ENCODE results near the gene ME3.

Gene ME3

DNA sequence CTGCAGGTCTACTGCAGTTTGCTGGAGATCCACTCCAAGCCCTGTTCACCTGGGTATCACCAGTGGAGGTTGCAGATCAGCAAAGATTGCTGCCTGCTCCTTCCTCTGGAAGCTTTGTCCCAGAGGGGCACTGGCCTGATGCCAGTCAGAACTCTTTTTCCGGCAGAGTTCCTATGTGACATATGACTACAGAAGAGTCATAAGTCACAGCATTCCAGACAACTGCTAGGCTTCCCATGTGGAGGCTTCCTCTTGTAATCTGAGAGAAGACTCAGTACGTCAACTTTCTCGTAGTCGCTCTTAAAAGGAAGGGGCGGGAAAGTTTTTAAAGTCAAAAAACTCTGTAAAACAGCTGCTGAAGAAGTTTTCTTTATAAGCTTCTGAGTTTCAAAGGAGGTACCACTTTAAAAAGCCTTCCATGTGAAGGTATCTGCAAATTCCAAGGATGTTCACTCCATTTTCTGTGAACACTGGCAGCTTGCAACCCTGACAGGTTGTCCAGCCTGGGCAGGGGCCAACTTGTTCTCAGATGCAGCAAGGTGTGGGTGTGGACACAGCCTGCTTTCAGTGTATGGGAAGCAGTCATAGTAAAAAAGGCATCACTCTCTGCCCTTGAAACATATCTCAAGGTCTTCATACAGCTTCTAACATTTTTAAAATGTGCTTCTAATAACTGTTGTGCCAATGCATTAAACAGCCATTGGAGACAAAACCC lies 97.8 kb downstream of the ME3 start:
- Histone ChIP-seq H3K4me1 (peaks cover 0 to 39% (median 28%) of the 10 kb centered on the region in 4 donors), H3K9me3 (no peaks in the 10 kb centered on the region), H3K4me3 (no peak overlapping the region), H3K27me3 (no peaks in the 10 kb centered on the region), H3K27ac (no peak overlapping the region), H3K36me3 (no peaks in the 10 kb centered on the region)
- TF ChIP-seq, protein P1, sequence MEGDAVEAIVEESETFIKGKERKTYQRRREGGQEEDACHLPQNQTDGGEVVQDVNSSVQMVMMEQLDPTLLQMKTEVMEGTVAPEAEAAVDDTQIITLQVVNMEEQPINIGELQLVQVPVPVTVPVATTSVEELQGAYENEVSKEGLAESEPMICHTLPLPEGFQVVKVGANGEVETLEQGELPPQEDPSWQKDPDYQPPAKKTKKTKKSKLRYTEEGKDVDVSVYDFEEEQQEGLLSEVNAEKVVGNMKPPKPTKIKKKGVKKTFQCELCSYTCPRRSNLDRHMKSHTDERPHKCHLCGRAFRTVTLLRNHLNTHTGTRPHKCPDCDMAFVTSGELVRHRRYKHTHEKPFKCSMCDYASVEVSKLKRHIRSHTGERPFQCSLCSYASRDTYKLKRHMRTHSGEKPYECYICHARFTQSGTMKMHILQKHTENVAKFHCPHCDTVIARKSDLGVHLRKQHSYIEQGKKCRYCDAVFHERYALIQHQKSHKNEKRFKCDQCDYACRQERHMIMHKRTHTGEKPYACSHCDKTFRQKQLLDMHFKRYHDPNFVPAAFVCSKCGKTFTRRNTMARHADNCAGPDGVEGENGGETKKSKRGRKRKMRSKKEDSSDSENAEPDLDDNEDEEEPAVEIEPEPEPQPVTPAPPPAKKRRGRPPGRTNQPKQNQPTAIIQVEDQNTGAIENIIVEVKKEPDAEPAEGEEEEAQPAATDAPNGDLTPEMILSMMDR (IDR thresholded peaks at IDR 0.05): no peak
- intact Hi-C loops (cut with DNase I; ENCODE audit: low total_unique reads): loop anchor here (10.0 kb wide), 1 partner anchor 90 kb away; no protein-coding TSS in a partner anchor
- DNase-seq: no peak

DNA sequence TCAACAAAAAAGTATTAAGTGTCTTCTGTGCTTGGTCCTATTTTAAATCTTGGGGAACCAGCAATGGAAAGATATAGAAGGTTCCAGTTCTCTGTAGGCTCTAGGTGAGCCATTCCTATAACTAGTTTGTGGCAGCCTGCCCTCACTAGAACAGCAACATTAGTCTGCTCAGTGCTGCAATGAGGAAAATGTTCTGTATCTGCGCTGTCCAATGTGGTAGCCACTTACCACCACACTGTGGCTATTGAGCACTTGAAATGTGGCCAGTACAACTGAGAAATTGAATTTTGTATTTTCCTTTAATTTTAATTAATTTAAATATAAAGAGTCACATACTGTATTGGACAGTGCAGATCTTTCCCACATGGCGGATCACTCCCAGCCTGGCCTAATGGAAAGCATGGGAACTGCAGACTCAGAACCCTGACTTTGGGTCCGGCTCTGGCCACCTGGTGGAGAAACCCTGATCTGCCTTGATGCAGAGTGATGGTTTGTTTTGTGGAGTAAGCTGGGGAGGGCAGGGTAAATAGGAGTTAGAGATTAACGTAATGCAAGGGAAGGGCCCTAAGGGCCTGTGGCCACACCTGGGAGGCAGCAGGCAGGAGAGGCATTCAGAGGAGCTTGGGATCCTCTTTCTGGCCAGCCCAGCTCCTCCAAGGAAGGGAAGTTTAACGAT lies 101.0 kb downstream of the ME3 start:
- Histone ChIP-seq H3K36me3 (no peaks in the 10 kb centered on the region), H3K9me3 (no peaks in the 10 kb centered on the region), H3K27me3 (no peaks in the 10 kb centered on the region), H3K27ac (no peak overlapping the region), H3K4me3 (no peak overlapping the region), H3K4me1 (peaks cover 0 to 16% (median 4%) of the 10 kb centered on the region in 4 donors)
- intact Hi-C loops (cut with DNase I; ENCODE audit: low total_unique reads): loop anchor here (10.0 kb wide), 1 partner anchor 87 kb away; no protein-coding TSS in a partner anchor
- TF ChIP-seq, protein P1 (IDR thresholded peaks at IDR 0.05): no peak
- no peak for DNase-seq

DNA sequence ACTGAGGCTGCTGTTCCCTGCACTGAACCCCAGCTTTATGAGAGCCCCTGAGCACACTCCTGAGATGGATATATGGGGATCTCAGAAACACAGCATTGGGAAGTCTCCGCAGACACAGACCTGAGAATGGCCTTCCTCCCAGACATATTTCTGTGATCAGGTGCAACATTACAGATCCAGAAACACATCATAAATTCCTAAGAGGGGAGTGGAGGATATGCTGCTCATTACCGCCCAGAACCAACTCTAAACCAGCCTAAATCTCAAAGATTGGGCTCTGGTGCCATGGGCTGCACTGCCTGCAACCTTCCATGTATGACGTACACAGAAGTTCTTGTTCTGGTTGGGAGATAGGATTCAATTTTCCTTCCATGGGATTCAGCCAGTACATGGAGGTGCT lies 102.0 kb downstream of the ME3 start:
- H3K4me1 ChIP-seq: peaks cover 0 to 13% (median 3%) of the 10 kb centered on the region in 4 donors
- TF ChIP-seq, protein P1 (IDR thresholded peaks at IDR 0.05): no peak
- intact Hi-C loops (cut with DNase I; ENCODE audit: low total_unique reads): loop anchor here (10.0 kb wide), 1 partner anchor 86 kb away; no protein-coding TSS in a partner anchor
- H3K36me3 ChIP-seq: no peaks in the 10 kb centered on the region
- no peak for DNase-seq
- H3K27ac ChIP-seq: no peak overlapping the region
- H3K9me3 ChIP-seq: no peaks in the 10 kb centered on the region
- H3K4me3 ChIP-seq: no peak overlapping the region
- H3K27me3 ChIP-seq: no peaks in the 10 kb centered on the region

DNA sequence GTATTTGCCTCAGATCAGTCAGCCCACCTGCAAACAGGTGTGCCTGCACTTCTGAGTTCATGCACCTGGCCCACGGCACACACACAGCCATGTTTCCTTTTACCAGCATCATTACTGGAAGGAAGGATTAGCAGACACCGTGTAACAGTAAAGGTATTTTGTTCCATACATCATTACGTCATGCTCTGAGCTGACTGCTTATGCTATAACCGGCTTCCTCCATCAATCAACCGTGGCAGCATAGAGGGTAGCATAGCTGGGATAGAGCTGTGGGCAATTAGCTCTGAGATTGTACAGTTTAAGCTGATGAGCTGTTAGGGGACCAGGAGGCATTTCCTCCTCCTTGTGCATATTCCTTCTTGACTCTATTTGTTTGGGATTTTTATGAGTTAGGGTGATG lies 102.4 kb downstream of the ME3 start:
- no peaks in the 10 kb centered on the region for H3K27me3 ChIP-seq
- no peak overlapping the region for H3K27ac ChIP-seq
- peaks cover 0 to 13% (median 3%) of the 10 kb centered on the region in 4 donors for H3K4me1 ChIP-seq
- no peaks in the 10 kb centered on the region for H3K9me3 ChIP-seq
- no peak overlapping the region for H3K4me3 ChIP-seq
- intact Hi-C loops (cut with DNase I; ENCODE audit: low total_unique reads): loop anchor here (10.0 kb wide), 1 partner anchor 85 kb away; no protein-coding TSS in a partner anchor
- TF ChIP-seq, protein P1 (IDR thresholded peaks at IDR 0.05): no peak
- DNase-seq: no peak
- H3K36me3 ChIP-seq: no peaks in the 10 kb centered on the region

DNA sequence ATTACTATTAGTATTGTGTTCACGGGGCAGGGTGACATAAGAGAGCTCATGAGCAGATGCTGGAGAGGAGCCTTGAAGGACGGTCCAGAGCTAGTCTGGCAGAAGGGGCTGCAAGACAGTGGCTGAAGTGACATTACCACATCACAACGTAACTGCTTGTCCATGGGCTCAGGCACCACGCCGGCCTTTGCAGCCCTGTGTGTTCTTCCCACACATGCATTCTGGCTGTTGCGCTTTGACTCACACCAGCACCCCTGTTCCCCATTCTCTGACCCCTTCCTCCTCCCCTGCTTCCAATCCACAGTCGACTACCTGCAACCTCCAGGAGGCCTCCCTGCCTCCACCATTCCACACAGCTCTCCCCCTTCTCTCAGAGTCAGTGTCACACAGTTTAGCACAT lies 103.3 kb downstream of the ME3 start:
- H3K27me3 ChIP-seq: no peaks in the 10 kb centered on the region
- no peak for DNase-seq
- H3K4me1 ChIP-seq: peaks cover 0 to 8% (median 3%) of the 10 kb centered on the region in 4 donors
- H3K27ac ChIP-seq: no peak overlapping the region
- intact Hi-C loops (cut with DNase I; ENCODE audit: low total_unique reads): no loop called here
- no peaks in the 10 kb centered on the region for H3K36me3 ChIP-seq
- no peak overlapping the region for H3K4me3 ChIP-seq
- H3K9me3 ChIP-seq: no peaks in the 10 kb centered on the region
- TF ChIP-seq, protein P1 (IDR thresholded peaks at IDR 0.05): no peak
